PFSK-1 (cell line): Measurements from ENCODE around the gene PRKCE.

Experiments used
- FOXP2 ChIP-seq: optimal IDR thresholded peaks from 2 replicates; pipeline ENCODE3; 2011; ENCODE audit warnings: borderline replicate concordance, control low read depth, inconsistent platforms; ENCODE audit not compliant: insufficient read depth; ENCODE audit errors: extremely low read length, extremely low read depth
- POLR2AphosphoS5 ChIP-seq: IDR thresholded peaks from 2 replicates; pipeline ENCODE4 v1.6.1; 2012; ENCODE audit warnings: low read depth, mild to moderate bottlenecking, control low read depth, low read length, moderate library complexity
- SIN3A ChIP-seq: IDR thresholded peaks from 2 replicates; pipeline ENCODE4 v1.6.1; 2012; ENCODE audit warnings: mild to moderate bottlenecking, low read length, moderate library complexity, borderline replicate concordance; ENCODE audit not compliant: insufficient read depth
- TAF1 ChIP-seq: IDR thresholded peaks from 2 replicates; pipeline ENCODE4 v1.6.1; 2012; ENCODE audit warnings: low read length, control low read depth, borderline replicate concordance; ENCODE audit not compliant: insufficient read depth
- TF ChIP-seq, protein P1 (sequence below), 2 experiments: IDR thresholded peaks; 2 replicates each; pipeline versions ENCODE4 v1.6.1 to v1.8.0; 2011 to 2012; ENCODE audit warnings: low read depth in 2 of 2, low read length in 2 of 2, control low read depth in 1 of 2, inconsistent platforms in 1 of 2, mild to moderate bottlenecking in 1 of 2, moderate library complexity in 1 of 2; ENCODE audit not compliant: insufficient read depth in 1 of 2

The PRKCE gene

DNA sequence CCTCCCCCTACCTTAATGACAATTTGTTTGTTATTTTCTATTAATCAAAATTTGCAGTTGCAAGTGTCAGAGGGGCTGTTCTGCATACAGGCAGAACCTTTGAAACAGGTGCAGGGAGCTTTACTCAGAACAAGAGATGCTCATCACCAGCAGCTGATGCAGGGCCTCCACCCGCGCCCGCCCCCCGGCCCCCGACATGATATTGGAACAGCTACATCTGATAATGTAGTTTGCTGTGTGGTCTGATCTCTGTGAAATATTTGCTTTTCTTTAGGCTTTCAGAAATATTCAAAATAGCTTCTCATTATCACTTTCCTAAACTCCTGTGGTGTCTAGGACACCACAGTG, 130.0 kb downstream of the PRKCE start:
- TF ChIP-seq, protein P1, sequence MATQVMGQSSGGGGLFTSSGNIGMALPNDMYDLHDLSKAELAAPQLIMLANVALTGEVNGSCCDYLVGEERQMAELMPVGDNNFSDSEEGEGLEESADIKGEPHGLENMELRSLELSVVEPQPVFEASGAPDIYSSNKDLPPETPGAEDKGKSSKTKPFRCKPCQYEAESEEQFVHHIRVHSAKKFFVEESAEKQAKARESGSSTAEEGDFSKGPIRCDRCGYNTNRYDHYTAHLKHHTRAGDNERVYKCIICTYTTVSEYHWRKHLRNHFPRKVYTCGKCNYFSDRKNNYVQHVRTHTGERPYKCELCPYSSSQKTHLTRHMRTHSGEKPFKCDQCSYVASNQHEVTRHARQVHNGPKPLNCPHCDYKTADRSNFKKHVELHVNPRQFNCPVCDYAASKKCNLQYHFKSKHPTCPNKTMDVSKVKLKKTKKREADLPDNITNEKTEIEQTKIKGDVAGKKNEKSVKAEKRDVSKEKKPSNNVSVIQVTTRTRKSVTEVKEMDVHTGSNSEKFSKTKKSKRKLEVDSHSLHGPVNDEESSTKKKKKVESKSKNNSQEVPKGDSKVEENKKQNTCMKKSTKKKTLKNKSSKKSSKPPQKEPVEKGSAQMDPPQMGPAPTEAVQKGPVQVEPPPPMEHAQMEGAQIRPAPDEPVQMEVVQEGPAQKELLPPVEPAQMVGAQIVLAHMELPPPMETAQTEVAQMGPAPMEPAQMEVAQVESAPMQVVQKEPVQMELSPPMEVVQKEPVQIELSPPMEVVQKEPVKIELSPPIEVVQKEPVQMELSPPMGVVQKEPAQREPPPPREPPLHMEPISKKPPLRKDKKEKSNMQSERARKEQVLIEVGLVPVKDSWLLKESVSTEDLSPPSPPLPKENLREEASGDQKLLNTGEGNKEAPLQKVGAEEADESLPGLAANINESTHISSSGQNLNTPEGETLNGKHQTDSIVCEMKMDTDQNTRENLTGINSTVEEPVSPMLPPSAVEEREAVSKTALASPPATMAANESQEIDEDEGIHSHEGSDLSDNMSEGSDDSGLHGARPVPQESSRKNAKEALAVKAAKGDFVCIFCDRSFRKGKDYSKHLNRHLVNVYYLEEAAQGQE (IDR thresholded peaks at IDR 0.05; ENCODE audit: insufficient read depth in 1 of 2, low read depth in 2 of 2, low read length in 2 of 2): no peak

DNA sequence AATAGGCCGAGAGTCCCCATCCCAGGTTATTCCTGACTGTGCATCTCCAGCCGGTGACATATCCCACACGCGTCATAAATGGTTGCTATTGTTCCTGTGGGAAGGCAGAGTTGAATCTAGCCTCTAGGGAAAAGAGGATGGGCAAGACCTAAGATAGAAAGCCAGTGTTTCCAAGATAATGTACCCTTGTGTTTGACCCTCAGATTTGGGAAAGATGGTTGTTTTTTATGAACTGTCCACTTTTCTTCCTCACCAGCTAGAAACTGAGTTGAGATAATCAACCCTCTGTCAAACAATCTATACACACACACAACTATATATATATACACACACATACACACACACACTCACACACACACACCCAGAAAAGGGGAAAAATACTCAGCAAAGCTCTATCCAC, 131.0 kb downstream of the PRKCE start:
- no peak for TF ChIP-seq SIN3A
- no peak for TF ChIP-seq FOXP2
- TF ChIP-seq POLR2AphosphoS5: no peak
- TF ChIP-seq TAF1: no peak
- TF ChIP-seq, protein P1 (IDR thresholded peaks at IDR 0.05; ENCODE audit: insufficient read depth in 1 of 2, low read depth in 2 of 2, low read length in 2 of 2): no peak

DNA sequence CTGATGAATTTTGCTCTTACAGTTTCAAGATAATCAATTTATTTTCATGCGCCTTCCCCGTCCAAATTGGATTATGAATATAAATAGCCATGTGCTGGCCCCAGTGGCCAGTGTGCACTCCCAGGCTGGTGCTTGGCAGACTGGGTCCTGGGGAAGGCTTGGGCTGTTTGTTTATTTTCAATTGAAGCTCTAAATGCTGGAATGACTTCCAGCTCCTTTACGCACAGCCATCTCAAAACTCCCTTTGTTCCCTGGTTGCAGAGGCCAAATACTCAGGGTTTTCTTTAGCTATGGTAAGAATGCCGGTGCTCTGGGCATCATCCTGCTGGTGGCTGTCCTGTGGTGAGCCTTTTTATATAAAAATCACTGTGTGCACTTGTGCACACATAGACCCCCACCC, 131.5 kb downstream of the PRKCE start:
- no peak for TF ChIP-seq FOXP2
- TF ChIP-seq TAF1: no peak
- no peak for TF ChIP-seq SIN3A
- no peak for TF ChIP-seq POLR2AphosphoS5
- TF ChIP-seq, protein P1 (IDR thresholded peaks at IDR 0.05; ENCODE audit: insufficient read depth in 1 of 2, low read depth in 2 of 2, low read length in 2 of 2): no peak

DNA sequence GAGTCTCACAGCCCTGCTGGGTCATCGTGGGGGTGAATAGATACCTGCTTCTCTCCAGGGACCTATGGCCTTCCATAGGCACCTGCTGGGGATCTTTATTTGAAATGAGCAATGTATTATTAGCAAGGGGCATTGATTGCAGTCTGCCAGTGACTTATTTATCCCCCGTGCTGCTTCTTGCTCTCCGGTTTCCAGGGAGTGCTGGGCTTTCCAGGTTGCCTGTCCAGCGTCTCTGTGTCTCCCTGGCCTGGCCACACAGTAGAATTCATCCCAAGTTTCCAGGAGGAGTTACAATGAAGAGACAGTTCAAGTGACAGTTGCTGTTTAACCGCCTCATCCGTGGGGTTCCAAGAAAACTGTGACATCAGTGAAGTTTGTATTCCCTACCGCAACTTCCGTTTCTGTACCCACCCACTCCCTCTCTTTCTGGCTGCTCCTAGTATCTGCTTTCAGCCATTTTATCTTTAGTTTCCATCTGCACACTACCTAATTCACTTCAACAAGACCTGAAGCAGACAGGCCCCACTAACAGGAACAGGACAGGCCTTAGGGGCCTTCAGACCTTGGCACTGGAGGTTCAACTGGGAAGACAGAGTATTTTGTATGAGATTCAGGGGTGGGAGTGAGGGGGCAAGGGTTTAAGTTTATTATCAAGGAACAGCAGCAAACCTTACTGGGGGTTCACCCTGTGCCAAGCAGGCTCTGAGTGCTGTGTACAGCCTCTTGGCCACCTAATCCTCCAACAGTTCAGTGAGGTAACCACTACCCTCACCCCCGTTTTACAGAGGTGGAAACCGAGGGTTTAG, 134.8 kb downstream of the PRKCE start:
- TF ChIP-seq SIN3A: no peak
- TF ChIP-seq, protein P1 (IDR thresholded peaks at IDR 0.05; ENCODE audit: insufficient read depth in 1 of 2, low read depth in 2 of 2, low read length in 2 of 2): no peak

DNA sequence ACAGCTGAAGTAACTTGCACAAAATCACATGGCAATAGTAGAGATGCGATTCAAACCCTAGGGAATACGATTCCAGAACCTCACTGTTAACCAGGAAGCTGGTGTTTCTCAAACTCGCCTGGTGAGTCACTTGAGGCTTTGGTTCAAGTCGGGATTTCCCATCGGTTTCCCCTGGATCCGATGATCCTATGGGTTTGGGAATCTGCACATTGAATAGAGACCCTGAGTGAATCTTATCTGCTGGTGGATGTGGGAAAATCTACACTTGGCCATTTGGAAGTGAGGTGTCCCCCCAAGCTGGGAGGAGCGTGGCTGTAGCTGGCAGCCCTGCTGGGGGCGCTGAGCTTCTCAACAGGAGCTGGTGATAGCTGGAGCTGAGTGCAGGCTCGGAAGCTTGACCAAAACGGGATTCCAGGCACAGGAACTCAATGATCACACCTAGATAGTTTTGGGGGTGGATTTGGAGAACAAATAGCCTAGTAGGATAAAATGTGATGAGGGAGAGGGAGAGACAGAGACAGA, 135.4 kb downstream of the PRKCE start:
- no peak for TF ChIP-seq FOXP2
- TF ChIP-seq, protein P1 (IDR thresholded peaks at IDR 0.05; ENCODE audit: insufficient read depth in 1 of 2, low read depth in 2 of 2, low read length in 2 of 2): no peak
